HUES48 (cell line): ENCODE results near the gene NCK2.

Source experiments
- H3K27ac ChIP-seq: one replicate; pipeline ENCODE4 v1.7.0; 2013; ENCODE audit warnings: low read depth, low read length, inconsistent platforms
- H3K27me3 ChIP-seq: 2 replicates; pipeline ENCODE4 v1.6.1; 2013; ENCODE audit warnings: mild to moderate bottlenecking, low read length; ENCODE audit not compliant: control insufficient read depth, insufficient read depth
- H3K36me3 ChIP-seq: 2 replicates; pipeline ENCODE4 v1.6.1; 2013; ENCODE audit warnings: low read length; ENCODE audit not compliant: control insufficient read depth, insufficient read depth
- H3K4me1 ChIP-seq: 2 replicates; pipeline ENCODE4 v1.6.1; 2013; ENCODE audit warnings: mild to moderate bottlenecking, low read length; ENCODE audit not compliant: control insufficient read depth, insufficient read depth
- H3K4me3 ChIP-seq: 2 replicates; pipeline ENCODE4 v1.5.1; 2013; ENCODE audit warnings: mild to moderate bottlenecking, low read depth, low read length
- H3K9ac ChIP-seq: 2 replicates; pipeline ENCODE4 v1.6.1; 2013; ENCODE audit warnings: mild to moderate bottlenecking, low read depth, low read length, moderate library complexity
- H3K9me3 ChIP-seq: 2 replicates; pipeline ENCODE4 v1.6.1; 2013; ENCODE audit warnings: low read length; ENCODE audit not compliant: control insufficient read depth, insufficient read depth

The NCK2 gene

DNA sequence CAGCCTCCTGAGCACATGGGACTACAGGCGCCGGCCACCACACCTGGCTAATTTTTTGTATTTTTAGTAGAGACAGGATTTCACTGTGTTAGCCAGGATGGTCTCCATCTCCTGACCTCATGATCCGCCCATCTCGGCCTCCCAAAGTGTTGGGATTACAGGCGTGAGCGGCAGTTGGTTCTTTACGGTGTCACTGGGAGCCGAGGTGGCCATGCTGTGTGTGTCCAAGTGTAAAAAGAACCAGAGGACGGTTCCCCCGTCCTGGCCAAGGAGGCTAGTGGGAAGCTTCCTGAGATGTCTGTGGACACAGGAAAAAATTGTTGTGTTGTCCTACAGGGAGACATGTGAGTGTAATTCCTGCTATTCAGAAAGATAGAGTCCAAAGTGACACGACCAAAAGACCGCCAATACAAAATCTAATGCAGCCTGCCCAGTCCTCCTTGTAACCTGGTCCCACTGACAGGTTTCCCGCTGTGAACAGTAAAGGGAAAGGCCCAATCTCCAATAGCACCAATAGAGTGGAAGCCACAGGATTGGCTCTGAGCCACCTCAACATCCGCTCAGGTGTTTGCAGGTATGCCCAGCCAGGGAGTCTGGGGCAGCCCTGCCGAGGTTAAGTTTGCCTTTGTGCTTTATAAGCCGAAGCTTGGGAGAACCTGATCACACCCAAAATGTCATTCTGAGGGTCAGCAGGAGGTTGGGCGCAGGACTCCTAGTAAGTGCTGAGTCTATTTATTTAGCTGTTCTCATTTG, 40.6 kb downstream of the NCK2 start:
- peaks cover 28% of the 10 kb centered on the region for H3K4me1 ChIP-seq
- H3K36me3 ChIP-seq, result no peaks in the 10 kb centered on the region
- no peaks in the 10 kb centered on the region for H3K9me3 ChIP-seq
- no peak overlapping the region for H3K27ac ChIP-seq
- no peak overlapping the region for H3K4me3 ChIP-seq
- H3K27me3 ChIP-seq, result no peaks in the 10 kb centered on the region
- no peak overlapping the region for H3K9ac ChIP-seq

DNA sequence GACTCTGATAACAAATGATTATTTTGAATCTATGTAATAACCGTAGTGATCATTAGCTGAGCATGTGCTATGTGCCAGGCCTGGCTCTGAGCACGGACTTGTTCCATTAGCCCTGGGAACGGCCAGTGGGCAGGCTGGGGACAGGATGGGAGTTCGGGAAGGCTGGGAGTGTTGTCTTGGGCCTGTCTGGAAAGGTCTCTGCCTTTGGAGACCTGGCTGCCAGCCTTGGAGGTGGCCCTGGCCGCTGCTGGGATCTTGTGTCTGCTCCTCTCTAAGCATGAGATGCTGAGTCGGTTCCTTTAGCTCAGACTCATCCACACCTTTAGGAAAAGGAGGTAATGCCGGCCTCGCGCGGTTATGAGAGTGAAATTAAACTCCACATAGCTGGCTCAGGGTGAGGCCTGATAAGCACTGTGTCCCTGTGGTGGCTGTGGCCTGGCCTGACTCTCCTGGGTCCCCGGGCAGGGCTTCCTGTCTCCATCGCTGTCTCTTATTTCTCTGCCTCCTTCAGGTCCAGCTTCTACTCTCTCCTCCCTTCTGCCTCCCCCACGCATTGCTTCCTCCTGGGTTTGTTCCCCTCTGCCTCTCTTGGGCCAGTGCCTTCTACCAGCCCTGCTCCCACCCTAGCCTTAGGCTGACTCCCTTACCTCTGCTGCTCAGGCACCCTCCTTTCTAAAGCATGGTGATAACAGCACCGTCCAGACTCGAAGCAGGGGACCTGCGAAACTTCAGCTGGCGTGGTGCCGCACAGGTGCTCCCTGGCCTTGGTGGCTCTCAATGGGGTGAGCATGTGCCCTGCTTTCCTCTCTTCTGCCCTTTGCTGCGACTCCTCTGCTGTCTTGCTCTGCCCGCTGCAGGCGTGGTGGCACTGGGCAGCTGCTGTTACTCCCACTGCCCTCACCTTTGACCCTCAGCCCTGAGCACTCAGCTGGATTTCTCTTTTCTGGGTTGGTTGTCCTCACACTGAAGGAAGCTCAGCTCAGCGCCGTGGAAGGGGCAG, 41.8 kb downstream of the NCK2 start:
- Histone ChIP-seq H3K4me3 (no peak overlapping the region), H3K9me3 (no peaks in the 10 kb centered on the region), H3K27me3 (no peaks in the 10 kb centered on the region), H3K27ac (no peak overlapping the region), H3K36me3 (no peaks in the 10 kb centered on the region), H3K9ac (no peak overlapping the region), H3K4me1 (peaks cover 22% of the 10 kb centered on the region)

DNA sequence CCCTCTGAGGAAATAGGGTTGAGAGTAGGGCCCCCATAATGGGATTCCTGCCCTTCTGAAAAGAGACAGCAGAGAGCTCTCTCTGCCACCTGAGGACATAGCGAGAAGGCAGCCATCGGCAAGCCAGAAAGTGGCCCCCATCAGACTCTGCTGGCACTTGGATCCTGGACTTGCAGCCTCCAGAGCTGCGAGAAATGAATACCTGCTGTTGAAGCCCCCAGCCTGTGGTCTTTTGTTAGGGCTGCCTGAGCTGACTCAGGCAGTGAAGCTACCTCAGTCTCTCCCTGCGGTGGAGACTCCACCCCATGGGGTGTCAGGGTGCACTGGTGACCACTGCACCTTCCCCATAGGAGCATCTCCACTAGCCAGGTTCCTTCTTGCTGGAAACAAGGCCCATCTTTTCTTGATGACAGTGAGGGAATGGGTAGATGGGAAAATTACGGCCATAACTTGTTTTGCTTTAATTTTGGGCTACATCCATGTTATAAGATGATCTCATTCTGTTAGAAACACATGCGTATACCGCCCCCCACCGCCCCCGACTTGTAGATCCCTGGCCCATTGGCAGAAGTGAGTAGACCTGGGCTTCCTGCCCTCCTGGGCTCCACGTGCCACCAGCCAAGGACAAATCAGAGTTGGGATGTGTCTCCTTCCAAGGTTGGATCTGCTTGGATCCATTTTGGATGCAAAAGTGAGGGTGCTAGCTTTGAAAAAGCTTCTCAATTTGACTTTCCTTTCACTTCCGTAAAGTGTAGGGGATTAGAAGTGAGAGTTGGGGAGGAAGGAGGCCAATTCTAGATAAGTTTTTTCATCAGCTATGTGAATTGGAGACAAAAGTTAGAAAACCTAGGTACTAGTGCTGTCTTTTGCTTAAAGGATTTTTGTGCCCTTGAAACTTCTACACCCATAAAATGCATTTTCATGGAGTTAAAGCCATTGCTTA, 42.9 kb downstream of the NCK2 start:
- Histone ChIP-seq H3K4me3 (no peak overlapping the region), H3K27me3 (no peaks in the 10 kb centered on the region), H3K27ac (no peak overlapping the region), H3K36me3 (no peaks in the 10 kb centered on the region), H3K9me3 (no peaks in the 10 kb centered on the region), H3K4me1 (peaks cover 30% of the 10 kb centered on the region), H3K9ac (no peak overlapping the region)

DNA sequence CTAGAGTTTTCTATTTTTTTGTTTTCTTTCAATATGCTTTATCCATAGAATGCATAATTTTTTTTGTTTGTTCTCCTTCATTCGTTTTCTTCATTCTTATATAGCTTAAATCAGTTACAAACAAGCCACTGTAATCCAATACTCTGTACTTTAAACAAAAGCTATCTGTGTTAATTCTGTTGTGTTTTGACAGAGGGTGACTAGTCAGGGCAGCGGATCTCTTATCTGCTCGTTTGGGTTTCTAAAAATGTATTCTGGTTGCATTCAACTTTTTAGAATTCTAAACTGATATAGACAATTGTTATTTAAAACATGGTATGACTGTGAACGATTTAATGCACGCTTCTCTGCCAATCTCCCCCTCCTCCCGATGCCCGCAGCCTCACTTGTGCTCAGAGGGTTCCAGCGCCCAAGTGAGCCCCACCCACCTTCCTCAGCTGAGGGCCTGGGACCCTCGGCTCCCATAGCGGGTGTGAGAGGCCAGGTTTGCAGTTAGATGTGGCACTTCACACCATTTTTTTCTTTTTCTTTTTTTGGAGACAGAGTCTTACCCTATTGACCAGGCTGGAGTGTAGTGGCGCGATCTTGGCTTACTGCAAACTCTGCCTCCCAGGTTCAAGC, 44.1 kb downstream of the NCK2 start:
- Histone ChIP-seq H3K9me3 (no peaks in the 10 kb centered on the region), H3K27me3 (no peaks in the 10 kb centered on the region), H3K9ac (no peak overlapping the region), H3K4me3 (no peak overlapping the region), H3K27ac (no peak overlapping the region), H3K4me1 (peaks cover 33% of the 10 kb centered on the region), H3K36me3 (no peaks in the 10 kb centered on the region)

DNA sequence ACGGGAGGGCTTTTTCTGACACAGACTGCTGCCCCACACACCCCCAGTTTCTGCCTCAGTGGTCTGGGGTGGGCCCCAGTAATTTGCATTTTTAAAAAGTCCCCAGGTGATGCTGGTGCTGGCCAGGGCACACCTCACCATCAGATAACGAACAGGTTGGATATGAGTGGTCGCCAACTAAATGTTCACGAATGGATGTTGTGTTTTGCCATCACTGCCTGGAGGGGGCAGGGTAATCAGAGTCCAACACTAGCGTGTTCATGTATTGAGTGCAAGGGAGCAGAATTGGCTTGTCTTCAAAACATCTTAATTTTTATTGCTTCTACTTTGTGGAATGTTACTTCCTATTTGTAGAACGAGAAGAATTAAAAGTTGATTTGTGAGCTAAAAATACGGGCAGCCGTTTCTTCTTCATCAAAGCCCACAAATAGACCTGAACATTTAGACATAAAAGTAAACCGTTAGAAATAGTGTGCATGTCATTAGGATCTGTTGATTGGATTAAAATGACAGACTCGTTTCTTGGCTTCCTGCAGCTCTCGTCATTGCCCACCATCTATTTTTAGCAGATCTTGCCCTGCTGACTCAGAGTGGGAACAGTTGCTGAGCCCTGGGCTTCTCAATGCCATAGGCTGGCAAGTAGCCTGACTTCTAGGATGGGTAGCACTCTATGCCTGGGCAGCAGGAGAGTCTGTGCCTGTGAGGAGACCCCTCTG, 45.2 kb downstream of the NCK2 start:
- Histone ChIP-seq H3K4me3 (no peak overlapping the region), H3K9me3 (no peaks in the 10 kb centered on the region), H3K27ac (no peak overlapping the region), H3K4me1 (peaks cover 30% of the 10 kb centered on the region), H3K27me3 (no peaks in the 10 kb centered on the region), H3K9ac (no peak overlapping the region), H3K36me3 (no peaks in the 10 kb centered on the region)

DNA sequence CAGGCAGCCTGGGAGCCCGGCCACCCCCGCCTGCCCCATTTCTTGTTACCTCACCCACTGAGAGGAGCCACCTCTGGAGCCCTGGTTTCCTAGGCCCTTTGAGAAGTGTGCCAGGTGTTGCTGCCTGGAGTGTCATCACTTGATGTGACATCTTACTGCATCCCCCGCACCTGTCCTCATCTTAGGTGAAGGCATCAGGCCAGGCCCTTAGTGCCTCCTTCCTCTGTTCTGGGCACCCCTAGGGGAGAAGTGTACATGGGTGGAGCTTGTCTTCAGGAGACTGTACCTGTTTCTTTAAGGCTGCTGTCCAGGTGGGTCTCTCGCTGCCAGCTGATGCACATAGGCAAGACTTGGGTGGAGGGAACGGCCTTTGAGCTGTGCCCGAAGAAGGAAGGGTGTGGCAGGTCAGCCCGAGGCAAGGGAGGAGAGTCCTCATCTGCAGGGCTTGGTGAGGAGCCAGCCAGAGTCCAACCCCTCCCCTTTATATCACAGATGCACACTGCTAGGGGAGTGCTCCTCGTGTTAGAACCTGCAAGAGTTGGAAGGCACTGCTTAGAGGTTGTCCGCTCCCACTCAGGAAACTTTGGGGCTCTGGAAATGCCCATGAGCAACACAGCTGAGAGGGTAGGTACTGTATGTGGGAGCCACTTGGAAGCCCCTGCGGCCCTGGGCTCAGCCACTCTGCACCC, 45.9 kb downstream of the NCK2 start:
- Histone ChIP-seq H3K9ac (no peak overlapping the region), H3K27me3 (no peaks in the 10 kb centered on the region), H3K9me3 (no peaks in the 10 kb centered on the region), H3K27ac (no peak overlapping the region), H3K4me1 (peaks cover 37% of the 10 kb centered on the region), H3K4me3 (no peak overlapping the region), H3K36me3 (no peaks in the 10 kb centered on the region)

DNA sequence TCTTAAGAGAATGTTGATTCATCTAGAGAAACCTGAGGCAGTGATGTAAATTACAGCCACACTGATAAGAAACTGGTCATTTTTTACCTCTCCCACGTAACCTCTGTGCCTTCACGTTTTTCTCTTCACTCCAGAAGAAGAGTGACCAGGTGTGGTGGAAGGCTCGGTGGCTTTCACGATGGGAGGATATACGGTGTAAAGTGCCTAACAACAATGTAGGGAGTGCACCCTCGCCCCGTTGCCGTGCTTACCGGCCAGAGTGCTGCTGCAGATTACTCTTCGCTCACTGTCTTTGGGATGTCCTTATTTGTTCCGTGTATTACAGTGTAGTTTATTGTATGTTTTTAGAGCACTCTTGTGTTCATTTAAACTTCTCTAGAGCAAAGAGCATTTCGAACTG, 46.5 kb downstream of the NCK2 start:
- Histone ChIP-seq H3K9ac (no peak overlapping the region), H3K4me3 (no peak overlapping the region), H3K36me3 (no peaks in the 10 kb centered on the region), H3K27ac (no peak overlapping the region), H3K9me3 (no peaks in the 10 kb centered on the region), H3K4me1 (peaks cover 43% of the 10 kb centered on the region), H3K27me3 (no peaks in the 10 kb centered on the region)

DNA sequence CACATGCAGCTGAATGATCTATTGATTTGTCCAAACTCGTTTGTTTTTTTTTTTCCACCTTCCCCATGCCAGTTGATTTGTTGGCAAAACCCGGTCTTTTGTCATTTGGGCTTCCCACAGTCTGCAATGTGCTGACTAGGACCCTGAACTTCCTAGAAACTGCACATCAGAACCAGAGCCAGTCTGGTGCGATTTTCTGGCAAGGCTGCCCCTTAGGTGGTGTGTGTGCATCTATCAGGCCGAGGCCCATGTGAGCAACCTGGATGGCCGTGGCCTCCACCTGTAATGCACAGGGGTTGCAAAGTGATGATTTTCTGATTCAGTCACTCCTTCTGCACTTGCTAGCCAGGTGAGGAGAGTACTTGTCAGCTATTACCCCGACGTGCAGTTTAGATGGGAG, 47.8 kb downstream of the NCK2 start:
- no peak overlapping the region for H3K4me3 ChIP-seq
- H3K36me3 ChIP-seq, result no peaks in the 10 kb centered on the region
- no peaks in the 10 kb centered on the region for H3K27me3 ChIP-seq
- no peak overlapping the region for H3K9ac ChIP-seq
- no peak overlapping the region for H3K27ac ChIP-seq
- no peaks in the 10 kb centered on the region for H3K9me3 ChIP-seq
- H3K4me1 ChIP-seq, result peaks cover 54% of the 10 kb centered on the region

DNA sequence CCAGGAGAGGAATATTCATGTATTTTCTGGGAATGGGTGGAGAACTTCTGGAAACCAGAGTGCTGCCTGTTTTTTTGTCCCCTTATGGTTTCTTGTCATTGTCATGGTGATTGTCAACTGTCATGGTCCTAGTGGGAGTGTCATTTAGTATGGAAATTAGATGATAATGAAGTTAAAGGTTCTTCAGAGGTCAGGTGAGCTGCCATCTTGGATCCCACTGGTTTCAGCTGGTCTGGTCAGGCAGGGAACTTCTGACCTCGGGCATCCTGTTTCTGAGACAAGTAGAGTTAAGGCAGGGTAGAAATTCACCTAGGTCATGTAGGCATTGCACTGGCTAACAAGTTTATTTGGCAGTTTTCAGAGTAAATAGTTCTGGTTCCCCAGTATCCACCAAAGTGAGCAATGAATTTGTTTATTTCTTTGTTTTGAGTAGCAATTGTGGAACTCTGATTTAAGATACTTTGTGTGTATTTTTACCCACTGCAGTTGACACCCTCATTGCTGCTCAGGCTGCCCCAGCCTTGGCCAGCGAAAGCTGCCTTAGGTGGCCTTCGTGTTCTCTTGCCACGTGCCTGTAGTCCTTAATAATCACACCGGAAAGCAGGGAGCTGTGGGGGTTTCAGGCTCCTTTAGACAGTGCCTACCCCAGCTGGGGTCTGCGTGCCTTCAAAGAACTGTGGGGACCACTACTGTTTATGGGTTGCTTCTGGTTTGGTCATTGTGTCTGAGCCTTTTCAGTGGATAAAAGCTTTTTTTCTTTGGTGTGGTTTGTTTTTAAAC, 48.7 kb downstream of the NCK2 start:
- H3K36me3 ChIP-seq, result no peaks in the 10 kb centered on the region
- no peak overlapping the region for H3K27ac ChIP-seq
- H3K4me3 ChIP-seq, result no peak overlapping the region
- no peaks in the 10 kb centered on the region for H3K27me3 ChIP-seq
- peaks cover 58% of the 10 kb centered on the region for H3K4me1 ChIP-seq
- no peak overlapping the region for H3K9ac ChIP-seq
- no peaks in the 10 kb centered on the region for H3K9me3 ChIP-seq
